ENCODE data around the gene RTKN. TPM values are rescaled to one million over a fixed set of nuclear protein-coding genes. Genes with fewer than 3 reads are reported as not detected.

Gene RTKN
- total RNA-seq, 1 experiment from 2014 or later, result 27.0 TPM

DNA sequence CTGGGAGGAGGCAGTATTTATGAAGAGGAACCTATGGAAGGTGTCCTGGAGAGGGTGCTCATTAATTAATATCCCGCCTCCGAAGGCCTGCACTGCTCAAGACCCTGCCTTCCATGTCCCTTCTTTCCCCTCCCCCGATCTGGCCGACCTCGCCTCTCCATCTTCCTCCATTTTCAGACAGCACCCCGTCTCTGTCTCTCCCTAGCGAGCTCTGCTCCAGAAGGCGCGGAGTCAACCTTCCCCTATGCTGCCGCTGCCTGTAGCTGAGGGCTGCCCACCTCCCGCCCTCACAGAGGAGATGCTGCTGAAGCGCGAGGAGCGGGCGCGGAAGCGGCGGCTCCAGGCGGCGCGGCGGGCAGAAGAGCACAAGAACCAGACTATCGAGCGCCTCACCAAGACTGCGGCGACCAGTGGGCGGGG, 15.4 kb upstream of the RTKN start:
- BruUV-seq (replicated peaks), result no TSS peak
- CTCF ChIA-PET, result no interaction called here

DNA sequence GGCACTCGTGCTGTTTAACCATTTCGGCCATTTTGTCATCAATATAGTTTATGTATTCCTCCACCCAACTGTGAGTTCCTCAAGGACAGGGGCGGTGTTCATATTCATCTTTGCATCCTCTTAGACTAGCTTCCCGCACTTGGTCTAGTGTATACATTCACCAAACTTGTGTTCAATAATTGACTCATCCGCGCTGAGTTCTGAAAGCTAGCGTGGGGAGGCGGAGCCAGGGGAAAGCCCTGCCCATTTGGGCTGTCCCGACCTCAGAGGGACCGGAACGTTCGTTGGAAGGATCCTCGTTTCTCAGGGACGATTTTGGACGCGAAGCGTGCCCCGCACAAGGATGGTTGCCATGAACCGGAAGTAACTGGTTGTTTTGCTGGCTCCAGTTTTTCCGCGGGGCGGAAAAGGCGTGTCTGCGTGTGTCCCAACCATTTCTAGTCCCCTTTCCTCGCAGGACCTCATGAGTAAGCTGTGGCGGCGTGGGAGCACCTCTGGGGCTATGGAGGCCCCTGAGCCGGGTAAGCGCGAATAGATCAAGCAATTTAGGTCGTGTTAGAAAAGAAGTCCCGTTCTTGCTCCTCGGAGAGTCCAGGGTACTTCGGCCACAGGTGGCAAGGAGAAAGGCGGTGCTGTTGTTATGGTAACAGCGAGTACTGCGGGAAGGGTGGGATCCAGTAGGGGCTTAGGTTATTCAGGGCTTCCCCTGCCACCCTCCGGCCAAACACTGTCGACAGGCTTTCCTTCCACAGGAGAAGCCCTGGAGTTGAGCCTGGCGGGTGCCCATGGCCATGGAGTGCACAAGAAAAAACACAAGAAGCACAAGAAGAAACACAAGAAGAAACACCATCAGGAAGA, 13.1 kb upstream of the RTKN start, which contains the start of gene INO80B:
Gene INO80B, plus strand, starts transcription at position 434 of the 858 bp plus-strand sequence. Its CDS starts 30 bp downstream, at position 464.
- DNase-seq (ENCODE audit: low spot score), result peak; percentile 98
- intact Hi-C loops (cut with micrococcal nuclease; ENCODE audit: unreplicated experiment), result loop anchor here (1.0 kb wide), 1 partner anchor 28 kb away; the partner anchor contains the start of gene TTC31
- no peaks in the 10 kb centered on the region for H3K9me3 ChIP-seq (ENCODE audit: low read depth, low read length, poor library complexity, severe bottlenecking)
- TSS peak; percentile 21 for BruUV-seq (replicated peaks)
- POLR2A ChIA-PET (ENCODE audit: low non-redundant PET), result interaction anchor here (0.8 kb wide), 1 partner anchor 15 kb away, joined by 4 read pairs; no protein-coding TSS in a partner anchor
- CTCF ChIA-PET, result interaction anchor here (1.3 kb wide), 1 partner anchor 28 kb away, joined by 5 read pairs; the partner anchor contains the start of genes CCDC142 and TTC31
- no peak for TF ChIP-seq EZH2 (IDR thresholded peaks at IDR 0.05; ENCODE audit: borderline replicate concordance, low read depth, low read length, poor library complexity, severe bottlenecking)
- TF ChIP-seq, protein P1, sequence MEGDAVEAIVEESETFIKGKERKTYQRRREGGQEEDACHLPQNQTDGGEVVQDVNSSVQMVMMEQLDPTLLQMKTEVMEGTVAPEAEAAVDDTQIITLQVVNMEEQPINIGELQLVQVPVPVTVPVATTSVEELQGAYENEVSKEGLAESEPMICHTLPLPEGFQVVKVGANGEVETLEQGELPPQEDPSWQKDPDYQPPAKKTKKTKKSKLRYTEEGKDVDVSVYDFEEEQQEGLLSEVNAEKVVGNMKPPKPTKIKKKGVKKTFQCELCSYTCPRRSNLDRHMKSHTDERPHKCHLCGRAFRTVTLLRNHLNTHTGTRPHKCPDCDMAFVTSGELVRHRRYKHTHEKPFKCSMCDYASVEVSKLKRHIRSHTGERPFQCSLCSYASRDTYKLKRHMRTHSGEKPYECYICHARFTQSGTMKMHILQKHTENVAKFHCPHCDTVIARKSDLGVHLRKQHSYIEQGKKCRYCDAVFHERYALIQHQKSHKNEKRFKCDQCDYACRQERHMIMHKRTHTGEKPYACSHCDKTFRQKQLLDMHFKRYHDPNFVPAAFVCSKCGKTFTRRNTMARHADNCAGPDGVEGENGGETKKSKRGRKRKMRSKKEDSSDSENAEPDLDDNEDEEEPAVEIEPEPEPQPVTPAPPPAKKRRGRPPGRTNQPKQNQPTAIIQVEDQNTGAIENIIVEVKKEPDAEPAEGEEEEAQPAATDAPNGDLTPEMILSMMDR (conservative IDR thresholded peaks at IDR 0.05; ENCODE audit: low read depth, low read length), result no peak
- H3K4me3 ChIP-seq (ENCODE audit: low read depth, low read length, poor library complexity, severe bottlenecking), result peak within 1 kb of the TSS; percentile 66
- H3K4me1 ChIP-seq (ENCODE audit: insufficient read depth, low read length, poor library complexity, severe bottlenecking), result peaks cover 16% of the 10 kb centered on the region
- peak within 1 kb of the TSS; percentile 20 for H3K27ac ChIP-seq (ENCODE audit: low read depth, low read length, poor library complexity, severe bottlenecking)
- H3K36me3 ChIP-seq (ENCODE audit: insufficient read depth, low read length, poor library complexity, severe bottlenecking), result no peaks in the 10 kb centered on the region
- no peaks in the 10 kb centered on the region for H3K27me3 ChIP-seq (replicated peaks; ENCODE audit: insufficient read depth, low read depth, low read length, poor library complexity)

More for the DNA sequence above, 15.4 kb upstream of the RTKN start:
- Histone ChIP-seq H3K4me3 (ENCODE audit: low read depth, low read length, poor library complexity, severe bottlenecking) (peak overlapping the region; percentile 92), H3K4me1 (ENCODE audit: insufficient read depth, low read length, poor library complexity, severe bottlenecking) (peaks cover 16% of the 10 kb centered on the region), H3K9me3 (ENCODE audit: low read depth, low read length, poor library complexity, severe bottlenecking) (no peaks in the 10 kb centered on the region), H3K27ac (ENCODE audit: low read depth, low read length, poor library complexity, severe bottlenecking) (peak overlapping the region; percentile 92), H3K36me3 (ENCODE audit: insufficient read depth, low read length, poor library complexity, severe bottlenecking) (peaks cover 6% of the 10 kb centered on the region), H3K27me3 (replicated peaks; ENCODE audit: insufficient read depth, low read depth, low read length, poor library complexity) (no peaks in the 10 kb centered on the region)
- DNase-seq (ENCODE audit: low spot score), result peak; percentile 52
- intact Hi-C loops (cut with micrococcal nuclease; ENCODE audit: unreplicated experiment), result no loop called here
- TF ChIP-seq EZH2 (IDR thresholded peaks at IDR 0.05; ENCODE audit: borderline replicate concordance, low read depth, low read length, poor library complexity, severe bottlenecking), result no peak
- TF ChIP-seq, protein P1 (conservative IDR thresholded peaks at IDR 0.05; ENCODE audit: low read depth, low read length), result no peak
- POLR2A ChIA-PET (ENCODE audit: low non-redundant PET), result no interaction called here

DNA sequence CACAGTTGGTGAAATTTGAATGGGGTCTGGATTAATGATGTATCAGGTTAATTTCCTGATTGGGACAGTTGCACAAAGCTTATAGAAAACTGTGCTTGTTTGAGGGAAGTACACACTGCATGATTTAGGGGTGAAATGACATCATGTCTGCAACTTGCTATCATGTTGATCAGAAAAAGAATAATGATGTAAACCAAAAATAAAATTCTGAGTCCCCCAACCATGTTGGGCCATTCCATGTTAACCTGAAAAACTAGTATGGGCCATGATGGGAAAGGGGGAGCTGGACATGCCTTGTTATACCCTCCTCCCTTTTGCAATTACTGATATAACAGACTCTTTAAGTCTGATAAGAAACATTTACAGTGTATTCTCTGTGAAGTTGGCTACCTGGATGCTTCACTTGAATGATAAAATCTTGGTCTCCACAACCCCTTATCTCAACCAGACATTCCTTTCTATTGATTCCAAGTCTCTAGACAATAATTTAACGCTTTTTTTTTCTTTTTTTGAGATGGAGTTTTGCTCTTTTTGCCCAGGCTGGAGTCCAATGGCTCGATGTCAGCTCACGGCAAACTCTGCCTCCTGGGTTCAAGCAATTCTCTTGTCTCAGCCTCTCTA, 8.9 kb upstream of the RTKN start:
- CTCF ChIA-PET, result no interaction called here
- POLR2A ChIA-PET (ENCODE audit: low non-redundant PET), result no interaction called here

More for the DNA sequence above, 8.9 kb upstream of the RTKN start:
- Histone ChIP-seq H3K4me1 (ENCODE audit: insufficient read depth, low read length, poor library complexity, severe bottlenecking) (peaks cover 5% of the 10 kb centered on the region), H3K36me3 (ENCODE audit: insufficient read depth, low read length, poor library complexity, severe bottlenecking) (no peaks in the 10 kb centered on the region), H3K9me3 (ENCODE audit: low read depth, low read length, poor library complexity, severe bottlenecking) (no peaks in the 10 kb centered on the region), H3K27ac (ENCODE audit: low read depth, low read length, poor library complexity, severe bottlenecking) (no peak overlapping the region), H3K4me3 (ENCODE audit: low read depth, low read length, poor library complexity, severe bottlenecking) (no peak overlapping the region), H3K27me3 (replicated peaks; ENCODE audit: insufficient read depth, low read depth, low read length, poor library complexity) (no peaks in the 10 kb centered on the region)
- intact Hi-C loops (cut with micrococcal nuclease; ENCODE audit: unreplicated experiment), result no loop called here
- no TSS peak for BruUV-seq (replicated peaks)
- no peak for DNase-seq (ENCODE audit: low spot score)
- TF ChIP-seq EZH2 (IDR thresholded peaks at IDR 0.05; ENCODE audit: borderline replicate concordance, low read depth, low read length, poor library complexity, severe bottlenecking), result no peak
- TF ChIP-seq, protein P1 (conservative IDR thresholded peaks at IDR 0.05; ENCODE audit: low read depth, low read length), result no peak

Data from A673 (cell line).